Raji (cell line): ENCODE measurements around the gene PKDREJ.

Source experiments
- POLR2A ChIP-seq: IDR thresholded peaks from 2 replicates; pipeline ENCODE4 v1.6.1; 2011; ENCODE audit warnings: low read depth, low read length, control low read depth; ENCODE audit not compliant: insufficient read depth

The PKDREJ gene

DNA sequence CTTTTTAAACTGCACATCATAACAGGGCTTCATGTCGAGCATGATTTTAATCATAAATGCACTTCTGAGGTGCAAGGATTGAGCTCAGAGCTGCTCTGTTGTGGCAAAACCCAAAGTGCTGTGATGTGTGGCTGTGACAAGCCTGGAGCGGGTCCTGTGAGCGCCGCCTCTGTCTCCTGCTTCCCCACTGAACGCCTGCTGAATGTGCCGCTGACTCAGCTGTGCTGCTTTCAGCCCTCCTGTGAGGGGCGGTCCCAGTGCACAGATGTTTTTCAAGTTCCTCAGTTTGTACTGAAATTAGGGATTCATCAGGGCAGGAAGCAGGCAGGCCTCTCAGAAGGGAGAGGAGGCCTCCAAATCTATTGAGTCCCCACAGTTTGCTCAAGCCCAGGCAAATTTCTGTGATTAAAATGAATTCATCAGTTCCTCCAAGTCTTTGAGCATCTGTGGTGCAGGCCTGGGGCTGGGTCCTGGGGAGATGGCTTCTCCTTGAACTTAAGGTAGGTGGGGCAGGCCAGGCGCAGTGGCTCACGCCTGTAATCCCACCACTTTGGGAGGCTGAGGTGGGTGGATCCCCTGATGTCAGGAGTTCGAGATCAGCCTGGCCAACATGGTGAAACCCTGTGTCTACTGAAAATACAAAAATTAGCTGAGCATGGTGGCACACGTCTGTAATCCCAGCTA, 30.6 kb upstream of the PKDREJ start:
- no peak for TF ChIP-seq POLR2A

DNA sequence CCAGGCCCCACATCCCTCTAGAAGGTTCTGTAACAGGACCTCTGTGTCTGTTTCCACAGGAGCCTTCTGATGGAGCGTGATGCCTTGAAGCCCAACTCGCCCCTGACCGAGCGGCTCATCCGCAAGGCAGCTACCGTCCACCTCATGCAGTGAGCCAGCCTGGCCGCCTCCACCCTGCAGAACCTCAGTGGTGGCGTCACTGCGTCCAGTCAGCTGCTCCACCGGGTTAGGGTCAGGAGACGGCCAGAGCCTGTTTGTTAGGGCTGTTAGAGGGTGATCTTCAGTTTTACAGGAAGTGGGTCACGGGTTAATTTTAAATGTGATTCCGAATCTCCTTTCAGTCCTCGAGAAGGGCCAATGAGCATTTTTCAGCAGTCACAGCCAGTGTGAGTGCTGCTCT, 29.6 kb upstream of the PKDREJ start:
- TF ChIP-seq POLR2A = no peak

GRCh38 chr22:46292173-46292572, 29.0 kb upstream of the PKDREJ start:
- TF ChIP-seq POLR2A = no peak

DNA sequence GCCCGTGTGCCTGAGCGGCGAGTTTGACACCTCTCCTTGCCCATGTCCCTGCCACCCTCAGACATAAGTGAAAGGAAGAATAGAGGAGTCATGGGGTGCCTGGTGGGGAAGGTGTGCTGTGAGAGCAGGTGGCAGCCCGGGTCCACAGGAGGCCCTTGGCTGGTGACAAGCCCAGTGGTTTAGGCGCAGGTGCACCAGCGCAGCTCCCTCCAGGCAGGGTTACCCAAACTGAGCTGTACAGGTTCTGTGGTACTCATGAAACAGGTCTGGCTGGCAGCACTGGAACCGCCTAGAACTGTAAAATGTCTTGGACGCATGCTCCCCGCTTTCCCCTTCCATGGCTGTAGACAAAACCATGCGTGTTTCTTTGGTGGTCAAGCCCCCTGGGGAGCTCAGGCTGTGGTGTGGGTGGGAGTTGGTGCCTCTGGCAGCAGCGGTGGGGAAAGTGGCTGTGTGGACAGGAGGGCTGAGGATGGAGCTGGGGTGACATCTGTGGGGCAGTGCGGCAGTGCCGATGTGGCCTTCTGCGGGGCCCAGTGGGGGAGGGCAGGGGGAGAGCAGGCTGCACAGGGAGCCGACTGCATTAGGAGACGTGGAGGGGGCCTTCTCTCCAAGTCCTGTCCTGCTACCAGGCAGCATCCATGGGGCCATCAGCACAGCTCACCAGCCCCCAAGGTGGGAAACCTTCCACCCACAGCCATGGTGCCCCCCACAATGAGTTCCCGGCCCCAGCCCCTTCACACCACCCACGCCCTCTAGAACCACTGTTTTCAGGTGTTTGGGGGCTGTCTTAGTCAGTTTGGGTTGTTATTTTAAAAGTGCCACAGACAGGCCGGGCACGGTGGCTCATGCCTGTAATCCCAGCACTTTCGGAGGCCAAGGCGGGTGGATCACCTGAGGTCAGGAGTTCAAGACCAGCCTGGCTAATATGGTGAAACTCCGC, 28.0 kb upstream of the PKDREJ start:
- no peak for TF ChIP-seq POLR2A

DNA sequence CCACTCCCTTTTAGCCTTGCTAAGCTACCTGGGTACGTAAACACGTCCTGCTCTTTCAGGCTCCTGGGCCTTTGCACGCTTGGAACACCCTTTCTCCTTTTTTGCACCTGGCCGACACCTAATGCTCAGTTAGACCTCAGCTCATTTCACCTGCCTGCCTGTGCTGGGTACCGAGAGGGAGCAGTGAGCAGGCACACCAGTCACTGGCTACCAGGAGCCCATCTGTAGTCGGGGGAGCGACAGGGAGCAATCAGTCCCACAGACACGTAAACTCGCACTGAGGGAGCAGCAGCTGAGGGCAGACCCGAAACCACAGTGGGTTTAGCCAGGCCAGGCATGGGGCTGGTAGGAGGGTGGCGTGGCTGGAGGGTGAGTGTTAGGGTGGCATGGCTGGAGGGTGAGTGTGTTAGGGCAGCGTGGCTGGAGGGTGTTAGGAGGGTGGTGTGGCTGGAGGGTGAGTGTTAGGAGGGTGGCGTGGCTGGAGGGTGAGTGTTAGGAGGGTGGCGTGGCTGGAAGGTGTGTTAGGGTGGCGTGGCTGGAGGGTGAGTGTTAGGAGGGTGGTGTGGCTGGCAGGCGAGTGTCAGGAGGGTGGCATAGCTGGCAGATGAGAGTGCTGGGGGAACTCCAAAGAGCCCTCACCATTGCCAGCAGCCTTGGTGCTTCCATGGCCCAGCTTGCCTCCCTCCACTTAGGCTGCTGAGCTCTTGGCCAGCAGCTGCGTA, 27.1 kb upstream of the PKDREJ start:
- no peak for TF ChIP-seq POLR2A

GRCh38 chr22:46289244-46289891, 26.2 kb upstream of the PKDREJ start:
- no peak for TF ChIP-seq POLR2A

GRCh38 chr22:46288846-46289243, 25.7 kb upstream of the PKDREJ start:
- no peak for TF ChIP-seq POLR2A

- 0 out of 2 replicates have a peak, but pooled peaks have one; percentile 48 for TF ChIP-seq POLR2A
These were observed 25.0 kb upstream of the PKDREJ start for GRCh38 chr22:46287873-46288751.

DNA sequence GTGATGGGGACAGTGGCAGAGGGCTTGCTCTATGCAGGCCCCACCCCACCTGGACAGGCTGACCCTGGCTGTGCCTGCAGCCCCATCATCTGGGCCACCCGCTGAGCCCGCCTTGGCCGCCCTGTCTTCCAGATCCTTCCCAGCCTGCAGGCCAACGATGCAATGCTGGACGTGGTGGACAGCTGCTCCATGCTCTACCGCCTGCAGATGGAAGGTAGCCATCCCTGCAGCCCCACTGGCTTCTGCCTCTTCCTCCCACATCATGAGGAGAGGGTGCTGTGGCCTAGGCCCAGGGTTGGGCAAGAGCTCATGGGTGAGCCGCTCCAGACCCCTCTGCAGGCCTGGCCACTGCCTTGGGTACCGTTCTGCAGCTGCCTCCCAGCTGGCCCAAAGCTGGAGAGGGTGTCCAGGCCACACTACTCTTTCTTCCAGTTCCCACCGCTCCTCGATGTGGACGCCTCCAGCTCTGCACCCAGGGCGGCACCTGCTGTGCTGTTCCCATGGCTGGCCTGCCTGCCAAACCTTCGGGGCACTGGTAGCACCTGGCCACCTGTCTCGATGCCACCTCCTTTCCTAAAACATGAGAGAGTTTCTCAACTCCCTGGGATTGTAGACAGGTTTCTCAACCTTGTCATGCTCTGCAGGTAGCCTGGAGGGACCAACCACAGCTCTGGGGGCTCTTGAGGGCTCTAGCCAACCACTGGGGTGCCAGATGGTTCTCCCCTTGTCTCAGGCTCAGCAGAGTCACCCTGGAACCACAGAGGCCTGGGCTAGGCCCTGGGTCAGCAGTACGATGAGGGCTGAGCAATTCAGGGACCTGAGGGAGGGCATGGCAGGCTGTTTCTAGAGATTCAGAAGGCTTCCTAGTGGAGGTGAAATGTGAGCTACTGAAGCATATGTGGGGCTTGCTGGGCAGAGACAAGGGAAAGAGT, 24.1 kb upstream of the PKDREJ start:
- TF ChIP-seq POLR2A = no peak

GRCh38 chr22:46286006-46286405, 22.9 kb upstream of the PKDREJ start:
- no peak for TF ChIP-seq POLR2A

DNA sequence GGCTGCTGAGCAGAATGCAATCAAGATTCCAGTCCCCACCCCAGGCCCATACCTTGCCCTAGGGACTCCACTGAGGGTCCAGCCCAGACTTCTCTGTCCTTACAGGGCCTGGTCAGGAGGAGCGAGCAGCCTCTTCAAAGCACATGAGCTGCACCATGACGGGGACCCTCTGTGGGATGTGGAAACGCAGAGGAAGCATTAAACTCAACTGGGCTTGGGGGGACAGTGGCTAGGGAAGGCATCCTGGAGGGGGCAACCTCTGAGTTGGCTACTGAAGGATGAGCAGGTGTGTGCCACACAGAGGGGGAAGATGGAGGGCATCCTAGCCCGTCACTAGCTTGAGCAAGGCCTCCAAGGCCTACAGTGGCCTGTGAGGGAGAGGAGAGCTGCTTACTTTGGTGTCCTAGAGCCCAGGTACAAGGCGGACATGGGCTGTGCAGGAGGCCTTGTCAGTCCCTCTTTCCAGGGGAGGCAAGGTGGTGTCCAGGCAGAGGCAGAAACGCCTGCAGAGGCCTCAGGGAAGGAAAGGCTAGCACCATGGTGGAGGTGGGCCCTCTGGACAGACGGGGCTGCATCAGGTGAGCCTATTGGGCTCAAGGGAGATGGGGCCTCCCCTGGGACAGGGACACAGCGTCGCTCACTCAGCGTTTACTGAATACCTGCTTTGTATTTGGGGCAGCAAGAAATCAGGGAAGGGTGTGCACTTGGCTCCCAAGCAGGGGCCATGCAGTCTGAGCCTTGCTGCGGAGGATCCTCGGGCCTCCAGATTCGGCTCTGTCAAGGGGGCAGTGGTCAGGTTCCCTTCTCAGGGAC, 18.9 kb upstream of the PKDREJ start:
- TF ChIP-seq POLR2A = no peak

DNA sequence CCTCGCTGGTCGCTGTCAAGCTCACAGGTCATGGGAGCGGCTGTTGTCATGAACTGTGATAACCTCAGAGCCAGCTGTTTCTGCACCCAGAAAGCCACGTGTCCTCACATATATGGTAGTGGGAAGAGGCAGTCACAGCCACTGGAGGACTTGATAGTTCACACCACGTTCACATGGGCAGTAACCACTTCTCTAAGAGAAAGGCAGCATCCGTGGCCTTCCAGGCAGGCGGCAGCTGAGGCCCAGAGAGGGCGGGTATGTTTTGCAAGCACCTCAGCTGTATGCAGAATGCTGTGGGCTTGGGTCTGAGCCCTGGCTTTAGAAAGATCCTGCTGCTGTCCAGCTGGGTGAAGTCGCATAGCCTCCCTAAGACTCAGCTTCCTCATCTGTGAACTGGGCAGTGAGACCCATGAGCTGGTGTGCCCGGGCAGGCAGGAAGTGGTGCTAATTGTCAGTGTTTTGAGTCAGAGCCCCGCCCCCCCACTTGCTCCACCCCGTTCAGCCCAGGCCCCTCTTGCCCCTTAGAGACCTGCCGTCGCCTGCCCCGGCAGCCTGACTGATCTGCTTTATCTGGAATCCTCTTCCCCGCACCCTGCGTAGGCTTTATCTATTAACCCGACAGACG, 18.0 kb upstream of the PKDREJ start:
- TF ChIP-seq POLR2A = 0 out of 2 replicates have a peak, but pooled peaks have one; percentile 26
